Measurements from ENCODE around the gene STX1B.
"Not testable (repeated sequence)": the region's sequence is repeated elsewhere in the genome, so short reads cannot be mapped to it uniquely, and the experiment has no call there.

The STX1B gene

DNA sequence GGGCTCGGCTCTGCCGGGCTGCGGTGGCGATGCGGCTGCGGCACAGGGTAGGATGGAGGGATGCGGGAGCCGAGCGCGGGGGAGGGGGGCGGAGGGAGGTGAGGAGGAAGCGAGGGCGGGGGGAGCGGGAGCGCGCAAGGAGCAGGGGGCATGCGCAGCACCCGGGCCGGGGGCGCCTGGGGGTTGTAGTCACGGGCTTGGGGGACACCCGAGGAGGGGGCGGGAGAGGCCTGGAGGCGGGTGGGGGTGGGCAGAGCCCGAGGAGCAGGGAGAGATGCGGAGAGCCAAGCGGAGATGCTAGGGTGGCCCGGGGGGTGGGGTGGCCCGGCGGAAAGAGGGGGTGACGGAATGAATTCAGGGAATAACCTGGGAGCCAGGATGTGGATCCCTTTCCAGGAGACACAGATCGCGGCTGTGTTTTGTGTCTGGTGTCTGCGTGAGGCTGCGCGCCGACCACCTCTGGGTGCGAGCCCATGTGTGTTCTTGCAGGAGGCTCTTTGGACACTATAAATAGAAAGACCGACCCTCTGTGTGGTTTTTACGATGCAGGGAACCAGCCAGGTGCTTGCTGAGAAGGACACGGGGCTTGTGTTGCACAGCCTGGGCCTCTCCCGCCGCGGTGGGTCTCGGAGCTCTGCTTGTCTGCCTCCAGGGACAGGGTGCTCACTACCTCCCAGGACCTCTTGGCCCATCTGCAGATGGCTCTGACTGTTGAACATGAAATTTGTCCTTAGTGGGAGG is at the start of gene STX1B:
STX1B (minus strand) TSS at position 54 of the 741 bp plus-strand sequence. CDS start 242 bp downstream, outside the sequence.
- DNase-seq = peak; percentile 50 to 55

DNA sequence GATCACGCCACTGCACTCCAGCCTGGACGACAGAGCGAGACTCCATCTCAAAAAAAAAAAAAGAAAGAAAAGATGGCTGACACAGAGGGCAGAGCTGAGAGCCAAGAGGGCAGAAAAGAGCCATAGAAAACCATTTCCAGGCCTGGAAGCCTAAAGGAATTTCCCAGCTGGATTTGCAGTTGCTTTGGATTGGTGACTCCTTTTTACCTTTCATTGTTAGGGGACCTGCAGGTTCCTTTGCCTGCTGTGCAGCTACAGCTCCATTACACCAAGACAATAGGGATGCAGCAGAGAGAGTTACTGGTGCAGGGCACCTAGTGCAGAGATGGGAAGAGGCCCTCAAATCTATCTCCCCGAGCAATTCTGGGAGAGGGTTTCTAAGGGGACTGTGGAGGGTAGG is 45.2 kb upstream of the STX1B start:
- DNase-seq = no peak

DNA sequence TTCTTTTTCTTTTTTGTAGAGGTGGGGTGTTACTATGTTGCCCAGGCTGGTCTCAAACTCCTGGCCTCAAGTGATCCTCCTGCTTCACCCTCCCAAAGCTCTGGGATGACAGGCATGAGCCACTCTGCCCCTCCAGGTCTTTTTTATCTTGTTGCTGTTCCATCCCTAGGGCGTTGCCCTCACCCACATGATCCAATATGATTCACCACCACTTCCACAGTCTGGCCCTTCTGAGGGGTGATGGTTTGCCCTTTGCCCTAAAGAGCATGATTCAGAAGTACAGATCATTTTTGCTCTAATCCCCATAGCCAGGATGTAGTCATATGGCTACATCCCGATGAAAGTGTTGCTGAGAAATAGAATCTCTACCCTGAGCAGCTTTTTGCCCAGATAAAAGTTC is 41.7 kb upstream of the STX1B start:
- no peak for DNase-seq

GRCh38 chr16:31050280-31051030 is 40.0 kb upstream of the STX1B start:
- DNase-seq = no peak

DNA sequence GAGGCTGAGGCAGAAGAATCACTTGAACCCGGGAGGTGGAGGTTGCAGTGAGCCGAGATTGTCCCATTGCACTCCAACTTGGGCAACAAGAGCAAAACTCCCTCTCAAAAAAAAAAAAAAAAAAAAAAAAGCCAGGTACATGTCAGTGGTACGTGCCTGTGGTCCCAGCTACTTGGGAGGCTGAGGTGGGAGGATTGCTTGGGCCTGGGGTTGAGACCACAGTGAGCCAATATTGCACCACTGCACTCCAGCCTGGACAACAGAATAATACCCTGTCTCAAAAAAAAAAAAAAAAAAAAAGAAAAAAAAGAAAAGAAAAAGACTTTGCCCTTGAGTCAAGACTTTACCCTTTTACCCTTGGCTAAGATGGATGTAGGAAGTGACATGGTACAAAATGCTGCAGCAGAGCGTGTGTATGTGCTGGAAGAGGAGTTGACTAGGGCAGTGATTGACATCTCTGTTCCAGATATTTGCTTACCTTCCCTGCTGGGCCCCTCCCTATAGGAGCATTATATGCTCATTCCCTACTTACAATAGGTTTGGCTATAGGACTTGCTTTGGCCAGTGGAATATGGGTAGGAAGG is 33.6 kb upstream of the STX1B start:
- DNase-seq = no peak

DNA sequence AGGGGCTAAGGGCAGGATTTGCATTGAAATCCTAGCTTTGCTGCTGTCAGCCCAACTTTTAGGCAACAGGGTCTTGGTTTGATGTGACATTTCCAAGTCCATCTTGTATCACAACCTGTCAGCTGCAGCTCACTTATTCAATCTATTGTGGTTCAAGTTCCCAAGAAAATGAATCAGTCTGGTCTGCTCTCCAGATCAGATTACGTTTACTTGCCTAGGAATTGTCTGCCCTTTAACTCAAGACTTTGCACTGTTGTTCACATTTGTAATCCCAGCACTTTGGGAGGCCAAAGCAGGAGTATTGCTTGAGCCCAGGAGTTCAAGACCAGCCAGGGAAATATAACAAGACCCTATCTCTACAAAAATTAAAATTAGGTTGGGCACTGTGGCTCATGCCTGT is 32.9 kb upstream of the STX1B start:
- DNase-seq = no peak

DNA sequence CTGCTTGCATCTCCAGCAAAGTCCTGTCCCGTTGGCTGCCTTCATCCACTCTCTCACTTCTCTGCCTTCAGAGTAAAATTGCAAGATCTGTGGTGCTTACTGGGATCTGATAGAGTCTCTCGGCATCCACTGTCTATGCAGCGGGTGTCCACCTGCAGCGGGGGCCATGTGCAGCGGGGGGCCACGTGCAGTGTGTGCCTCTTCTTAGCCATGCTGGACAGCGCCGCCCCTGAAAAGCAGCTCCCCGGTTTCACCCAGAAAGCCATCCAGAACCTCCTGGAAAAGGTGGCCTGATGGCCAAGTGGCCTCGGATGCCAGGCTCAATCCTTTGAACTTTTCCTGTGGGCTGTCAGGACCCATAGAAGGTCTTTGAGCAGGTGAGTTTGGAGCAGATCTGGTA is 32.4 kb upstream of the STX1B start:
- DNase-seq = no peak

GRCh38 chr16:31038993-31039392 is 28.6 kb upstream of the STX1B start:
- no peak for DNase-seq

GRCh38 chr16:31036691-31037090 is 26.3 kb upstream of the STX1B start:
- no peak for DNase-seq

DNA sequence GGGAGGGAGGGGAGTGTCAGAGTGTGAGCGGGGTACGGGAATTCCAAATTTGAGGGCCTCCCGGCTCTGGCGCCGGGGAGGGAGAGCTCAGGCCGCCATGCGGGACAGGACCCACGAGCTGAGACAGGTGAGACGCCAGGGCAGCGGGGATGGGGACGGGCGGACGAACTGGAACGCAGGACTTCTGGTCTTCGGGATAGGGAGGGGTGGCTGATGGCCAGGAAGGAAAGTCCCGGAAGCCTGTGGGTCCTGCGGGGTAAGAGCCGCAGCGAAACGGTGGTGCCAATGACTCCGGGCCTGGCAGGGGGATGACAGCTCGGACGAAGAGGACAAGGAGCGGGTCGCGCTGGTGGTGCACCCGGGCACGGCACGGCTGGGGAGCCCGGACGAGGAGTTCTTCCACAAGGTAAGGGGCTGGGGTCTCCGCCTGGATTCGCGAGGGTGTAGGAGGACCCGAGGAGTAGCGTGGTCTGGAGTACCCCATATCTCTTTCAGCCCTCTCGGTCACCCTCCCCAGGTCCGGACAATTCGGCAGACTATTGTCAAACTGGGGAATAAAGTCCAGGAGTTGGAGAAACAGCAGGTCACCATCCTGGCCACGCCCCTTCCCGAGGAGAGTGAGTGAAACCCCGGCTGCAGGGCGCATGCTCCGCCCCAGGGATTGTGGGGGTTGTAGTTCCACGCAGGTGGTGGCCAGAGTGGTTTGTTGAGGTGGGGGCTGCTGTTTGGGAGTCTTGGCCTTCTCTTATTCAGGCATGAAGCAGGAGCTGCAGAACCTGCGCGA is 23.5 kb upstream of the STX1B start:
- peak; percentile 87 for DNase-seq

DNA sequence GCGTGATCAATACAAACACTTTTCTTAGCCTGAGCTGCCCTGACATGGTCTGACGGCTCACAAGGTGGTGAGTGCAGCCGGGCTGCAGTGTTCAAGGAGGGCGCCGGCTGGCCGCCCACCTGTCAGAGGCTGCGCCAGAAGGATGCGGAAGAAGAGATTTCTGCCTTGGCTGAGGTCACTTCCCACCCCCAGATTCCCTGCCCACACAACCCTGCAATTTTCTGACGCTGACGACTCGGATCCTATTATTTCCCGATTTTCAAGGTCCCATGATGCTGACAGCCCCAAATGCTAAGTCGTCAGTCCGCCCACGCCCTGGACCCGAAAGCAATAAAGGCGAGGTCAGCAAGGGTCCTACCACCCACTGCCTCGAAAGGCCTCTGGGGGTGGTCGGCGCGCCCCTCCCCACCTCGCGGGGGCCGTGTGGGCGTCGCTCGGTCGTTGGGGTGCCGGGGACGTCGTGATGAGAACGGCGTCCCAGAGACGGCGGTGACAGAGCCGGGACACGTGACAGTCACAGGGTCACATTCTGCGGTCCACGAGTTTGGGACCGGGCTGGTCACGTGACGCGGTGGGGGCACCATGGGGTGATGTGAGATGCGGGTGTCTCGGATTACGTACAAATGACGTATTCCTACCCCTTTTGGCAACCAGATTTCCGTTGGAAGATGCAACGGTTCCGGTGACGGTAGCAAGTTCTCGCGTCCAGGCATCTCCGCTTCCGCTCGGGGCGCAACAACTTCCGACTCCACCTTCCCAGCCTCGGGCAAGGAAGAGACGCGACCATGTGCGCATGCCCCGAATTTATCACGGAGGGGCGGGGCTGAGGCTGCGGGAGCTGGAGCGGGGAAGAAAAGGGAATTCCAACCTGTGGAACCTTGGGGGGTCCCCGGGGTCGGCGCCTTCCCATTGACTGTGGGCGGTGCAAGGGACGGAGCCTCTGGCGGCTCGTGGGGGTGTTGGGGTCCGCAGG is 22.6 kb upstream of the STX1B start, which contains the start of gene STX4:
STX4 (plus strand) TSS at position 823 of the 973 bp plus-strand sequence. CDS start 248 bp downstream, outside the sequence.
- DNase-seq = peak; percentile 99

GRCh38 chr16:31031276-31031675 is 20.8 kb upstream of the STX1B start:
- DNase-seq = no peak

DNA sequence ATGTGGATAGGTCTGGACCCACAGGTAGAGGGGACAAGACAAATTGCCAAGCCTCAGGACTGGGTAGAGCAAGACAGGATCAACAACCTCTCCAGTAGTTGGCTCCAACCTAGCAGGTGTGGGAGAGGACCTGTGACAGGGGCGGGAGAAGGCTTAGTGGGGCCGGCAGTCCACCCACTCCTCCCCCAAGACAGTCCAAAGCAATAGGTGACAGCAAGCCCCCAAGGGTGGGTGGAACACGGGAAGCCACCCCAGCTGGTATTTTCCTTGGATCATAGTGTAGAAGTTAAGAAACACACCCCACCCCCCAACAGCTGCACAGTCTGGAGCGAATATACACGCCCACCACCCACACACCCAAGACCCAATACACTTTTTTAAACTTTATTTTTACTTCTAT is 18.8 kb upstream of the STX1B start:
- no peak for DNase-seq

- DNase-seq = no peak
Observed at GRCh38 chr16:31025339-31025738, 14.9 kb upstream of the STX1B start.

DNA sequence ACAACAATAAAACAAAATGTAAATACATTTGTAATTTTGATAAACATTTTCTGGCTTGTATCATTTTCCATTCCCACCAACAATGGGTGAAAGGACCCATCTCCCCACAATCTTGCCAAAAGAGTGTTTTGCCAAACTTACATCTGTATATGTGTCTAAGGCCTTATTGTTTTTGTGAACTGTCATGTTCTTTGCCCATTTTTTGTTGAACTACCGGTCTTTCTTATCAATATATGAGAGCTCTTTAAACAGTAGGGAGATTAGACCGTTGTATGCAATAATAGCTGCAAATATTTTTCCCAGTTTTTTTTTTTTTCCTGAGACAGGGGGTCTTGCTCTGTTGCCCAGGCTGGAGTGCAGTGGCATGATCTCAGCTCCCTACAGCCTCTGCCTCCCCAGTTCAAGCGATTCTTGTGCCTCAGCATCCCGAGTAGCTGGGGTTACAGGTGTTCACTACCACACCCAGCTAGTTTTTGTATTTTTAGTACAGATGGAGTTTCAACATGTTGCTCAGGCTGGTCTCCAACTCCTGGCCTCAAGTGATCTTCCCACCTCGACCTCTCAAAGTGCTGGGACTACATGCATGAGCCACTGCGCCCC is 13.3 kb upstream of the STX1B start:
- DNase-seq = no peak

DNA sequence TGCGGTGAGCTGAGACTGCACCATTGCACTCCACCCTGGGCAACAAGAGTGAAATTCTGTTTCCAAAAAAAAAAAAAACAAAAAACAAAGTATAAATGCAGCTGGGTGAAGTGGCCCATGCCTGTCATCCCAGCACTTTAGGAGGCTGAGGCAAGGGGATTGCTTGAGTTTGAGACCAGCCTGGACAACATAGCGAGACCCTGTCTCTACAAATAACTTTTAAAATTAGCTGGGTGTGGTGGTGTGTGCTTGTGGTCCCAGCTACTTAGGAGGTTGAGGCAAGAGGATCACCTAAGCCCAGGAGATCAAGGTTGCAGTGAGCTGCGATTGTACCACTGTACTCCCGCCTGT is 12.8 kb upstream of the STX1B start:
- no peak for DNase-seq

GRCh38 chr16:31022544-31023251 is 12.3 kb upstream of the STX1B start:
- no peak for DNase-seq

- DNase-seq = no peak
Observed at GRCh38 chr16:31020536-31020935, 10.1 kb upstream of the STX1B start.

DNA sequence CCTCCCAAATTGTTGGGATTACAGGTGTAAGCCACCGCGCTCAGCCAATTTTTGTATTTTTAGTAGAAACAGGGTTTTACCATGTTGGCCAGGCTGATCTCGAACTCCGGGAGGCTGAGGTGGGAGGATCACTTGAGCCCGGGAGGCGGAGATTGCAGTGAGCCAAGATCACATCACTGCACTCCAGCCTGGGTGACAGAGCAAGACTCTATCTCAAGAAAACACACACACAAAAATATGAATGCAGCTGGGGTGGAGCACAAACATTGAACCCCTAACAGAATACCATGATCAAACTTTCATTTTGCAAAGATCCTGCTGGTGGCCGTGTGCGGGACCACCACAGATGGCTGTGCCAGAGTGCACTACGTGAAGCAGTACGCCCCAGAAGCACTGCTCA is 7.3 kb upstream of the STX1B start:
- not testable (repeated sequence) for DNase-seq

- DNase-seq = no peak
Observed at GRCh38 chr16:31016018-31016417, 5.6 kb upstream of the STX1B start.

DNA sequence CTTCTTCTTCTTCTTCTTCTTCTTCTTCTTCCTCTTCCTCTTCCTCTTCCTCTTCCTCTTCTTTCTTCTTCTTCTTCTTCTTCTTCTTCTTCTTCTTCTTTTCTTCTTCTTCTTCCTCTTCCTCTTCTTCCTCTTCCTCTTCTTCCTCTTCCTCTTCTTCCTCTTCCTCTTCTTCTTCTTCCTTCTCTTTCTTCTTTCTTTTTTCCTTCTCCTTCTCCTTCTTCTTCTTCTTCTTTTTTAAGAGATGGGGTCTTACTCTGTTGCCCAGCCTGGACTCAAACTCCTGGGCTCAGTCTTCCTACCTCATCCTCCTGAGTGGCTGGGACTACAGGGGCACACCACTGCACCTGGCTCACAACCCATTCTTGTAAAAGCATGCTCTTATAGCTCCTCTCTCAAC is 2.9 kb upstream of the STX1B start:
- DNase-seq = not testable (repeated sequence)

Data from CD4-positive, alpha-beta T cell treated with Interferon alpha-2 for 1 hour (primary cell).